Smooth muscle cell (in vitro differentiated cells): Measurements from ENCODE around the gene GGACT. TPM values are rescaled to one million over a fixed set of nuclear protein-coding genes. Genes with fewer than 3 reads are reported as not detected.
"Not testable (repeated sequence)": the region's sequence is repeated elsewhere in the genome, so short reads cannot be mapped to it uniquely, and the experiment has no call there.

Experiments
- DNase-seq: peaks from one replicate; lab custom pipeline; 2025; ENCODE audit not compliant: unreplicated experiment; lab: John Stamatoyannopoulos, UW
- H2AFZ ChIP-seq: fragments of 200-600 bp; sonication (generic); 2 replicates; pipeline ENCODE4 v1.6.0; 2016; ENCODE audit warnings: antibody characterized with exemption, low read depth, mild to moderate bottlenecking
- H3F3A ChIP-seq: fragments of 200-600 bp; sonication (generic); 2 replicates; pipeline ENCODE4 v1.6.0; 2017; ENCODE audit warnings: antibody characterized with exemption, low read depth
- H3K27ac ChIP-seq: fragments of 200-600 bp; sonication (generic); 2 replicates; pipeline ENCODE4 v1.5.1; 2016; ENCODE audit warnings: low read depth, mild to moderate bottlenecking
- H3K27me3 ChIP-seq: fragments of 200-600 bp; sonication (generic); 2 replicates; pipeline ENCODE4 v1.6.1; 2016; ENCODE audit warnings: low read depth, mild to moderate bottlenecking
- H3K36me3 ChIP-seq: fragments of 200-600 bp; sonication (generic); 2 replicates; pipeline ENCODE4 v1.5.1; 2016; ENCODE audit warnings: low read depth
- H3K4me1 ChIP-seq: fragments of 200-600 bp; sonication (generic); 2 replicates; pipeline ENCODE4 v1.5.1; 2016; ENCODE audit warnings: low read depth
- H3K4me2 ChIP-seq: fragments of 200-600 bp; sonication (generic); 2 replicates; pipeline ENCODE4 v1.6.0; 2016; ENCODE audit warnings: mild to moderate bottlenecking
- H3K4me3 ChIP-seq: fragments of 200-600 bp; sonication (generic); 2 replicates; pipeline ENCODE4 v1.5.1; 2016; ENCODE audit warnings: mild to moderate bottlenecking
- H3K79me2 ChIP-seq: fragments of 200-600 bp; sonication (generic); 2 replicates; pipeline ENCODE4 v1.6.0; 2016; ENCODE audit warnings: low read depth, mild to moderate bottlenecking
- H3K9ac ChIP-seq: fragments of 200-600 bp; sonication (generic); 2 replicates; pipeline ENCODE4 v1.6.0; 2016; ENCODE audit warnings: low read depth
- H3K9me3 ChIP-seq: fragments of 200-600 bp; sonication (generic); replicated peaks from 2 replicates; pipeline ENCODE4 v1.5.1; 2016; ENCODE audit warnings: low read depth
- H4K20me1 ChIP-seq: fragments of 200-600 bp; sonication (generic); 2 replicates; pipeline ENCODE4 v1.6.0; 2016; ENCODE audit warnings: low read depth
- WGBS: methylation state at CpG from one replicate; pipeline ENCODE4 v1.1.7; 2016; ENCODE audit warnings: low lambda C conversion rate; 5-methylcytosine and 5-hydroxymethylcytosine counted together
- polyA plus RNA-seq: library from polyadenylated mRNA; unstranded; fragments of >200 nt; fragmentation: Nextera tagmentation; extraction: Ambion mirVana; gene quantifications from 2 replicates; pipeline ENCODE4 v1.2.1, GENCODE V29; 2016
- total RNA-seq: library from RNA; depleted of rRNA; stranded (reverse); fragments of >200 nt; gene quantifications from 2 replicates; pipeline ENCODE4 v1.2.3, GENCODE V29; 2014
- TF ChIP-seq, protein P1 (sequence below): fragments of 200-600 bp; sonication (generic); IDR thresholded peaks from 2 replicates; pipeline ENCODE4 v1.5.1; 2017; ENCODE audit warnings: borderline replicate concordance, mild to moderate bottlenecking, antibody characterized with exemption; ENCODE audit not compliant: insufficient read depth, poor library complexity, severe bottlenecking

The GGACT gene
- total and polyA plus RNA-seq, 2 experiments from 2014 or later = 2.5 to 7.1 TPM

DNA sequence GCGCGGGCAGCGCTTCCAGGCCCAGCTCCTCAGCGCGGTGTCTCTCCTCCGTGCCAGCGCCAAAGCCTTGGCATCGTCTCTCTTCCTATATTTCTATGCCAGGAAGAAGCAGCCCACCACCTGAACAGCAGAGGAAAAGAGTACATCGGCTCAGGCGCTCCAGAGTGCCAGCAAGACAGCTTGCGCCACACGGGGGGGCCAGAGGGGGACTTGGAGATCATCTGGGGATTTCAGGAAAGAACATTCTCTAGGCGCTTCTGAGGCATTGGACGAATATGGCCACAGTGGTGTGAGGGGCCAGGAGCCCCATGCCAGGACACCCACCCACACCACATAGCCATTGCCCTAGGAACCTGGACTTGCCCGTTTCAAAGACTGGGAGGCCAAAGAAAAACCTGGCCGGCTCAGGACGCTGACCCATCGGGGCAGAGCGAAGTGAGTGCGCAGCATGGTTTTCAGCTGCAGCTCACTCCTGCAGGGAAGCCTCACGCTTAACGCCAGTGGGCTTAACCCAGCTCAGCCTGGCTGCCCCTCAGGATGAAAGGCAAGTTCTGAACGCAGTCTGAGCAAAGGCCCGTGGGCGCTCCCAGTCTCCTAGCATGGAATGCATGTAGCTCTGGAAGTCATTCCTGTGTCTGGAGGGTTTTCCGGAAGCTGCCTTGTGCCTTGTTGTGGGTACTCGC, 62.1 kb downstream of the GGACT start:
- Histone ChIP-seq H3K9me3 (no peaks in the 10 kb centered on the region), H3K4me3 (no peak overlapping the region), H3K27me3 (no peaks in the 10 kb centered on the region), H3K79me2 (no peaks in the 10 kb centered on the region), H3K36me3 (no peaks in the 10 kb centered on the region), H4K20me1 (no peaks in the 10 kb centered on the region), H3F3A (no peaks in the 10 kb centered on the region), H2AFZ (no peak overlapping the region), H3K4me2 (no peak overlapping the region), H3K4me1 (peaks cover 3% of the 10 kb centered on the region), H3K27ac (no peak overlapping the region), H3K9ac (no peak overlapping the region)
- DNase-seq = no peak
- TF ChIP-seq, protein P1, sequence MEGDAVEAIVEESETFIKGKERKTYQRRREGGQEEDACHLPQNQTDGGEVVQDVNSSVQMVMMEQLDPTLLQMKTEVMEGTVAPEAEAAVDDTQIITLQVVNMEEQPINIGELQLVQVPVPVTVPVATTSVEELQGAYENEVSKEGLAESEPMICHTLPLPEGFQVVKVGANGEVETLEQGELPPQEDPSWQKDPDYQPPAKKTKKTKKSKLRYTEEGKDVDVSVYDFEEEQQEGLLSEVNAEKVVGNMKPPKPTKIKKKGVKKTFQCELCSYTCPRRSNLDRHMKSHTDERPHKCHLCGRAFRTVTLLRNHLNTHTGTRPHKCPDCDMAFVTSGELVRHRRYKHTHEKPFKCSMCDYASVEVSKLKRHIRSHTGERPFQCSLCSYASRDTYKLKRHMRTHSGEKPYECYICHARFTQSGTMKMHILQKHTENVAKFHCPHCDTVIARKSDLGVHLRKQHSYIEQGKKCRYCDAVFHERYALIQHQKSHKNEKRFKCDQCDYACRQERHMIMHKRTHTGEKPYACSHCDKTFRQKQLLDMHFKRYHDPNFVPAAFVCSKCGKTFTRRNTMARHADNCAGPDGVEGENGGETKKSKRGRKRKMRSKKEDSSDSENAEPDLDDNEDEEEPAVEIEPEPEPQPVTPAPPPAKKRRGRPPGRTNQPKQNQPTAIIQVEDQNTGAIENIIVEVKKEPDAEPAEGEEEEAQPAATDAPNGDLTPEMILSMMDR = no peak
- 86% methylated on average over 27 of the region's 27 CpGs for WGBS

DNA sequence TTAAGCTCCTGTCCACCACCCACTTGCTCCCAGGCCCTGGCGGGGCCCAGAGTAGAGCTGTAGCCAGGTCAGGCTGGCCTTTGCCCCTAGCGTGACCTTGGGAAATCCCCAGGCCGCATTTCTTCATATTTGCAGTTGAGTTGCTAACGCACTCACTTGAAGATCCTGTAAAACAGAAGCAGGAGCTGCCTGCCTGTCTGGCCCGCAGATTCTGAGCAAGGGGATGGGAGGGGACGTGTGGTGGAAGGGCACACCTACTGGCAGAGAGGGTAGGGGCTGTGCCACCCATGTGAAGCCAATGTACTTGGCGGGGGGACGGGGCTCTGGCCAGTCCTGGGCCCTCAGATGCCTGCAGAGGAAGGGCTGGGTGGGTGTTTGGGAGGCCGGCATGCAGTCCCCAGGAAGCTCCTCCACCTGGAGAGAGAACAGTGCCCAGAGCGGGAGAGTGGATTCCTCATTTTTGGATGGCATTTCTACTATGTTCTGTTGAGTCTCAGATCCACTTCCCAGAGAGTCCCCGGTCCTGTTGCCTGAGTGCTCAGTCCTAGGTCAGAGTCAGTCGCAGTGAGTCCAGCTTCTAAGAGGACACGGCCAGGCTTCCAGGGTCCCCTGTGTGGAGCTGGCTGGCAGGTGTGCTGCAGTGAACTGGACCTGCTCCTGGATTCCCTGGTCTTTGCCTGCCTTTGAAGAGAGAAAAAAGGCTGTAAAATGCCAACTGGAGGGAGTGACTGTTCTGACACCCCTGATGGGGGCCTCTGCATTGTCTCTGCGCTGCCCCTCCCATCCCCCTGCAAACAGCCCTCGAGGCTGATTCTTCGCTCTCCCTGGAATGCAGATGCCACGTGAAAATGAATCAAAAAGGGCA, 62.9 kb downstream of the GGACT start:
- no peaks in the 10 kb centered on the region for H4K20me1 ChIP-seq
- no peak overlapping the region for H3K9ac ChIP-seq
- 79% methylated on average over 17 of the region's 17 CpGs for WGBS
- no peaks in the 10 kb centered on the region for H3K79me2 ChIP-seq
- no peak overlapping the region for H3K4me2 ChIP-seq
- TF ChIP-seq, protein P1 = no peak
- H3F3A ChIP-seq = no peaks in the 10 kb centered on the region
- H3K27ac ChIP-seq = no peak overlapping the region
- H3K27me3 ChIP-seq = no peaks in the 10 kb centered on the region
- H3K4me3 ChIP-seq = no peak overlapping the region
- H3K4me1 ChIP-seq = peaks cover 11% of the 10 kb centered on the region
- no peaks in the 10 kb centered on the region for H3K9me3 ChIP-seq
- H3K36me3 ChIP-seq = no peaks in the 10 kb centered on the region
- no peak overlapping the region for H2AFZ ChIP-seq
- no peak for DNase-seq

DNA sequence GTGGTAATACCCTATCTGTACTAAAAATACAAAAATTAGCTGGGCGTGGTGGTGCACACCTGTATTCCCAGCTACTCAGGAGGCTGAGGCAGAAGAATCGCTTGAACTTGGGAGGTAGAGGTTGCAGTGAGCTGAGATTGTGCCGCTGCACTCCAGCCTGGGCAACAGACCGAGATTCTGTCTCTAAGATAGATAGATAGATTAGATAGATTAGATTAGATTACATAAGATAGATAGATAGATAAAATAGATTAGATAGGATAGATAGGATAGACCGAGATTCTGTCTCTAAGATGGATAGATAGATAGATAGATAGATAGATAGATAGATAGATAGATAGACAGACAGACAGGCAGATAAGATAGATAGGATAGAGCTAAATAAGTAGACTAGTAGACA, 63.9 kb downstream of the GGACT start:
- H3K9ac ChIP-seq, H3K27ac ChIP-seq, H3K27me3 ChIP-seq, H3F3A ChIP-seq, H3K4me2 ChIP-seq, H4K20me1 ChIP-seq, H2AFZ ChIP-seq, H3K36me3 ChIP-seq, H3K9me3 ChIP-seq, H3K4me3 ChIP-seq, DNase-seq, H3K79me2 ChIP-seq: not testable (repeated sequence)
- peaks cover 11% of the 10 kb centered on the region for H3K4me1 ChIP-seq
- 96% methylated on average over 5 of the region's 5 CpGs for WGBS

DNA sequence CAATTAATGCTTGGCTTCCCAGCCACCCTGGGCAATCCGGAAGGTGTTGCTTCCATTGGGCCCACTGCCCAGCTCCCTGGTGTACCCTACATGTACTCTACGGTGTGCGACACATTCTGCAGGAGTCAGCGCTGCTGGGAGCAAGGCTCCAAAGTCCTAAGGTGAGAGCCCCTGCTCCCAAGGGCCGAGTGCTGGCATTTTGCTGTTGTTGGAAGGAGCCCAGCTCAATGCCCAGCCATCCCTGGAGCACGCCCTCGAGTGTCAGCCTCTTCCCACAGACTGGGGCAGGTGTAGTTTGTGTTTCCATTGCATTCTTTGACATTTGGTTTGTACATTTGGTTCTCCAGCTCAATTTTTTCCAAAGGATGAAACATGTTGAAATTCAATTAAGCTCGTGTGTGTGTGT, 64.6 kb downstream of the GGACT start:
- Histone ChIP-seq H3K9ac (no peak overlapping the region), H3K4me1 (peaks cover 11% of the 10 kb centered on the region), H3K27ac (no peak overlapping the region), H3K27me3 (no peaks in the 10 kb centered on the region), H3K79me2 (no peaks in the 10 kb centered on the region), H3K4me3 (no peak overlapping the region), H3K36me3 (no peaks in the 10 kb centered on the region), H4K20me1 (no peaks in the 10 kb centered on the region), H3K4me2 (no peak overlapping the region), H3K9me3 (no peaks in the 10 kb centered on the region), H3F3A (no peaks in the 10 kb centered on the region), H2AFZ (no peak overlapping the region)
- no peak for DNase-seq
- 98% methylated on average over 8 of the region's 8 CpGs for WGBS
- TF ChIP-seq, protein P1 = no peak
